HCT116 (cell line): ENCODE measurements around the gene FBXL15. TPM values are rescaled to one million over a fixed set of nuclear protein-coding genes. Genes with fewer than 3 reads are reported as not detected.

ENCODE experiments used
- ATAC-seq: fragments of 200-7000 bp; cut with Tn5 transposase; 2 replicates; pipeline ENCODE4 v1.9.1; 2020; ENCODE audit warnings: mild to moderate bottlenecking, moderate library complexity
- BruUV-seq: library from RNA; stranded (reverse); fragments of 400-500 nt; replicated peaks from 2 replicates; lab custom pipeline; 2021; lab: Mats Ljungman, UMichigan
- CTCF ChIA-PET: fragments of 300-600 bp; sonication (Branson Sonifier 250); formaldehyde crosslinking; loops from one replicate; lab custom pipeline; 2021; ENCODE audit warnings: antibody characterized with exemption; lab: Charles Lee
- POLR2A ChIA-PET: fragments of 300-600, 350-600 bp; sonication (Branson Sonifier 250); formaldehyde crosslinking; loops from one replicate; lab custom pipeline; 2021; ENCODE audit warnings: antibody characterized with exemption; lab: Charles Lee
- RAD21 ChIA-PET, 2 experiments: fragments of 300-600 bp; sonication (Branson Sonifier 250); formaldehyde crosslinking; loops; one replicate each; lab custom pipeline; 2023; ENCODE audit warnings: low total read pairs in 2 of 2; ENCODE audit not compliant: uncharacterized antibody in 2 of 2, unreplicated experiment in 2 of 2, low non-redundant PET in 1 of 2; lab: Charles Lee
- DNase-seq: peaks from one replicate; pipeline ENCODE4 v3.0.0-alpha.2; 2010; ENCODE audit warnings: low read depth, low spot score
- H2AFZ ChIP-seq: fragments of 200-600 bp; shearing (Covaris generic), sonication (generic); 2 replicates; pipeline ENCODE4 v1.6.1; 2017; ENCODE audit warnings: low read depth, mixed run types, mixed read lengths, antibody characterized with exemption, low read length; ENCODE audit not compliant: poor library complexity, severe bottlenecking
- H3K27ac ChIP-seq: 2 replicates; pipeline ENCODE4 v1.5.1; 2012; ENCODE audit warnings: low read depth, low read length
- H3K27me3 ChIP-seq: fragments of 200-600 bp; sonication (generic); 2 replicates; pipeline ENCODE4 v1.6.1; 2016; ENCODE audit warnings: mixed run types, low read length, mixed read lengths; ENCODE audit not compliant: insufficient read depth
- H3K36me3 ChIP-seq, 2 experiments: fragments of 200-500 bp in 1 of 2; fragments of 200-600 bp in 1 of 2; sonication (Bioruptor generic) in 1 of 2; sonication (generic) in 1 of 2; 2 replicates each; pipeline versions ENCODE4 v1.5.1 to v1.6.1; 2014 to 2016; ENCODE audit warnings: low read length in 2 of 2, inconsistent platforms in 1 of 2, mixed read lengths in 1 of 2, mixed run types in 1 of 2; ENCODE audit not compliant: insufficient read depth in 2 of 2, control insufficient read depth in 1 of 2
- H3K4me1 ChIP-seq, 2 experiments: fragments of 200-600 bp in 1 of 2; sonication (generic) in 1 of 2; 2 replicates each; pipeline versions ENCODE4 v1.5.1 to v1.6.1; 2012 to 2017; ENCODE audit warnings: low read length in 2 of 2, inconsistent platforms in 1 of 2, mild to moderate bottlenecking in 1 of 2, mixed read lengths in 1 of 2, mixed run types in 1 of 2, moderate library complexity in 1 of 2; ENCODE audit not compliant: insufficient read depth in 2 of 2, control insufficient read depth in 1 of 2
- H3K4me2 ChIP-seq: fragments of 200-600 bp; sonication (generic); 2 replicates; pipeline ENCODE4 v1.6.1; 2017; ENCODE audit warnings: mixed run types, low read length, mixed read lengths
- H3K4me3 ChIP-seq, 2 experiments: fragments of 200-600 bp in 1 of 2; sonication (generic) in 1 of 2; replicated peaks in 1 of 2; 2 replicates each; pipeline ENCODE4 v1.5.1; 2011 to 2016; ENCODE audit warnings: low read length in 2 of 2, control low read depth in 1 of 2, low read depth in 1 of 2, mild to moderate bottlenecking in 1 of 2, mixed read lengths in 1 of 2, mixed run types in 1 of 2
- H3K79me2 ChIP-seq: fragments of 200-600 bp; sonication (generic); 2 replicates; pipeline ENCODE4 v1.6.1; 2017; ENCODE audit warnings: mild to moderate bottlenecking, mixed run types, low read length, moderate library complexity, mixed read lengths; ENCODE audit not compliant: insufficient read depth
- H3K9ac ChIP-seq: fragments of 200-600 bp; sonication (generic); 2 replicates; pipeline ENCODE4 v1.6.1; 2016; ENCODE audit warnings: low read length, mixed read lengths
- H3K9me2 ChIP-seq: fragments of 200-600 bp; sonication (generic), shearing (Covaris generic); 2 replicates; pipeline ENCODE4 v1.6.1; 2017; ENCODE audit warnings: mixed run types, mild to moderate bottlenecking, moderate library complexity; ENCODE audit not compliant: insufficient read depth
- H3K9me3 ChIP-seq, 2 experiments: fragments of 200-500 bp in 1 of 2; fragments of 200-600 bp in 1 of 2; sonication (Bioruptor generic) in 1 of 2; sonication (generic) in 1 of 2; 2 replicates each; pipeline ENCODE4 v1.6.1; 2014 to 2017; ENCODE audit warnings: low read length in 2 of 2, mixed read lengths in 2 of 2, inconsistent platforms in 1 of 2, low read depth in 1 of 2, mild to moderate bottlenecking in 1 of 2, mixed run types in 1 of 2, moderate library complexity in 1 of 2; ENCODE audit not compliant: control insufficient read depth in 1 of 2, insufficient read depth in 1 of 2
- H4K20me1 ChIP-seq: fragments of 200-600 bp; sonication (generic), shearing (Covaris generic); 2 replicates; pipeline ENCODE4 v1.6.1; 2017; ENCODE audit warnings: mixed run types, mild to moderate bottlenecking, moderate library complexity; ENCODE audit not compliant: insufficient read depth
- ATF3 ChIP-seq: IDR thresholded peaks from 2 replicates; pipeline ENCODE4 v1.6.1; 2012
- FOSL1 ChIP-seq: IDR thresholded peaks from 2 replicates; pipeline ENCODE4 v1.6.1; 2012; ENCODE audit warnings: low read depth
- RAD21 ChIP-seq: IDR thresholded peaks from 2 replicates; pipeline ENCODE4 v1.6.1; 2012; ENCODE audit warnings: low read depth, mild to moderate bottlenecking
- intact Hi-C: fragments of 100-400 bp; cut with micrococcal nuclease; formaldehyde crosslinking; loops from 2 replicates; pipeline ENCODE4 v1.10.0; 2022
- total RNA-seq: library from RNA; stranded (reverse); gene quantifications from one replicate; pipeline ENCODE4 v1.2.1, GENCODE V29; 2021; ENCODE audit not compliant: unreplicated experiment
- TF ChIP-seq, protein P1 (sequence below): IDR thresholded peaks from 2 replicates; pipeline ENCODE4 v1.6.1; 2012

FBXL15 gene
- total RNA-seq, 1 experiment from 2014 or later: 21.1 TPM

GRCh38 chr10:102421757-102422512 lies 1.3 kb downstream of the FBXL15 start:
- ChIA-PET RAD21 (interaction anchor here (1.3 to 2.2 kb wide), 5 partner anchors 10 to 192 kb away, joined by 4 to 7 read pairs (median 4); partner anchors contain the start of genes C10orf95 (in 1 of the 2), CUEDC2 (in 1 of the 2) and NFKB2 (in 1 of the 2)), POLR2A (interaction anchor here (1.0 to 4.2 kb wide), 14 partner anchors 9 to 252 kb away, joined by 3 to 47 read pairs (median 6); partner anchors contain the start of genes C10orf95, CUEDC2 and NFKB2)
- Histone ChIP-seq H2AFZ (no peak overlapping the region), H3K36me3 (peaks cover 0 to 11% of the 10 kb centered on the region in 2 experiments; a peak in 1 of 4 replicates), H3K4me3 (peak overlapping the region; percentile 87 to 94), H3K9me2 (no peaks in the 10 kb centered on the region), H3K27ac (peak overlapping the region; percentile 77), H3K4me2 (peak overlapping the region; percentile 93)
- peak; percentile 49 for ATAC-seq
- no TSS peak for BruUV-seq
- TF ChIP-seq, protein P1, sequence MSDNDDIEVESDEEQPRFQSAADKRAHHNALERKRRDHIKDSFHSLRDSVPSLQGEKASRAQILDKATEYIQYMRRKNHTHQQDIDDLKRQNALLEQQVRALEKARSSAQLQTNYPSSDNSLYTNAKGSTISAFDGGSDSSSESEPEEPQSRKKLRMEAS: no peak
- TF ChIP-seq ATF3 (no peak), FOSL1 (no peak), RAD21 (no peak)
- TF ChIP-seq, all 23 proteins: peak for 0
- H3K27me3 ChIP-seq: no peaks in the 10 kb centered on the region
- peak overlapping the region; percentile 87 for H3K9ac ChIP-seq
- H3K4me1 ChIP-seq: peaks cover 15 to 38% of the 10 kb centered on the region in 2 experiments; a peak in 3 of 4 replicates
- peaks cover 11% of the 10 kb centered on the region for H3K79me2 ChIP-seq
- no peaks in the 10 kb centered on the region for H3K9me3 ChIP-seq
- no peak for DNase-seq
- intact Hi-C loops: loop anchor here (1.0 to 5.0 kb wide), 7 partner anchors 27 to 253 kb away; partner anchors contain the start of genes ACTR1A and SUFU
- CTCF ChIA-PET: interaction anchor here (0.7 to 4.7 kb wide), 26 partner anchors 10 to 819 kb away, joined by 3 to 98 read pairs (median 4); partner anchors contain the start of genes ACTR1A, C10orf95, CUEDC2 and ELOVL3
- no peaks in the 10 kb centered on the region for H4K20me1 ChIP-seq
